Stomach (tissue), 9 donors: ENCODE measurements around the gene ZNF613. TPM values are rescaled to one million over a fixed set of nuclear protein-coding genes. Genes with fewer than 3 reads are reported as not detected.

Experiments used
- DNase-seq, 2 donors: peaks; one replicate each; pipeline versions ENCODE4 v3.0.0 to v3.0.0-alpha.2; 2013 to 2019
- H3K27ac ChIP-seq, 5 donors: fragments of 200-600 bp in 4 of 5; sonication (generic) in 4 of 5; one replicate each; pipeline ENCODE4 v1.5.1; 2013 to 2019; ENCODE audit warnings: mild to moderate bottlenecking in 1 of 5, moderate library complexity in 1 of 5
- H3K27me3 ChIP-seq, 3 donors: fragments of 200-600 bp; sonication (generic); one replicate each; pipeline ENCODE4 v1.5.1; 2017 to 2019; ENCODE audit warnings: mixed run types in 1 of 3
- H3K36me3 ChIP-seq, 4 donors: fragments of 200-600 bp; sonication (generic); 1 replicate in 3 of 4; 2 replicates in 1 of 4; pipeline ENCODE4 v1.5.1; 2016 to 2019
- H3K4me1 ChIP-seq, 4 donors: fragments of 200-600 bp; sonication (generic); one replicate each; pipeline ENCODE4 v1.5.1; 2016 to 2019
- H3K4me3 ChIP-seq, 4 donors: fragments of 200-600 bp; sonication (generic) in 3 of 4; one replicate each; pipeline ENCODE4 v1.5.1; 2016 to 2019; ENCODE audit warnings: mild to moderate bottlenecking in 1 of 4
- H3K9me3 ChIP-seq, 4 donors: fragments of 200-600 bp; sonication (generic); one replicate each; pipeline ENCODE4 v1.5.1; 2016 to 2019
- CTCF ChIP-seq, 7 experiments: fragments of 450-650 bp in 4 of 7; fragments of 200-600 bp in 3 of 7; sonication (generic) in 3 of 7; IDR thresholded peaks; one replicate each; pipeline ENCODE4 v1.5.1; 2016 to 2019; ENCODE audit warnings: antibody characterized with exemption in 7 of 7, control low read depth in 2 of 7, mild to moderate bottlenecking in 1 of 7
- EP300 ChIP-seq: sonication (generic); formaldehyde crosslinking; IDR thresholded peaks from one replicate; pipeline ENCODE4 v1.6.1; 2017; ENCODE audit warnings: antibody characterized with exemption
- POLR2A ChIP-seq, 4 donors: fragments of 450-650 bp; IDR thresholded peaks; one replicate each; pipeline ENCODE4 v1.6.1; 2016; ENCODE audit warnings: antibody characterized with exemption in 4 of 4, control low read depth in 2 of 4, mild to moderate bottlenecking in 1 of 4, moderate library complexity in 1 of 4
- POLR2AphosphoS5 ChIP-seq, 3 donors: sonication (generic); formaldehyde crosslinking; IDR thresholded peaks; one replicate each; pipeline ENCODE4 v1.6.1; 2016; ENCODE audit warnings: antibody characterized with exemption in 3 of 3
- WGBS, 5 donors: extraction: QIAGEN DNeasy Blood & Tissue Kit in 3 of 5; methylation state at CpG; one replicate each; pipeline versions ENCODE4 v1.1.5 to v1.1.7; 2013 to 2018; 5-methylcytosine and 5-hydroxymethylcytosine counted together
- intact Hi-C: fragments of 100-400 bp; cut with DNase I; formaldehyde crosslinking; loops from one replicate; pipeline ENCODE4 v1.15.1; 2023; ENCODE audit warnings: low total_unique reads
- polyA plus RNA-seq, 3 donors: library from polyadenylated mRNA; stranded (reverse); fragments of 200-250 nt; gene quantifications; one replicate each; pipeline ENCODE4 v1.2.3, GENCODE V29; 2013
- total RNA-seq, 5 donors: library from RNA; depleted of rRNA; stranded (reverse); fragments of >200 nt; gene quantifications; one replicate each; pipeline versions ENCODE4 v1.1.0 to v1.2.3, GENCODE V29; 2014 to 2016
- donor health status: healthy with polysubstance abuse.
- donor health status: Bipolar disorder and iron deficiency.
- donor health status: healthy.

The ZNF613 gene
- total and polyA plus RNA-seq, 8 donors = 0.29 to 12.8 (median 2.7) TPM

- no peak for DNase-seq
- Histone ChIP-seq H3K9me3 (peaks cover 72 to 100% (median 91%) of the 10 kb centered on the region in 4 donors), H3K4me3 (no peak overlapping the region), H3K27ac (no peak overlapping the region), H3K4me1 (no peaks in the 10 kb centered on the region), H3K27me3 (no peaks in the 10 kb centered on the region), H3K36me3 (peaks cover 49 to 73% (median 56%) of the 10 kb centered on the region in 4 donors)
- WGBS, 5 donors = 96 to 99% (median 98%) methylated on average over 10 of the region's 10 CpGs
- TF ChIP-seq POLR2AphosphoS5 (IDR thresholded peaks at IDR 0.05) = no peak
- no peak for TF ChIP-seq CTCF (IDR thresholded peaks at IDR 0.05)
- no peak for TF ChIP-seq EP300
- no peak for TF ChIP-seq POLR2A (IDR thresholded peaks at IDR 0.05)
- intact Hi-C loops = no loop called here
Measured at GRCh38 chr19:51993422-51993821, 66.2 kb downstream of the ZNF613 start.

GRCh38 chr19:51994048-51994644, 66.9 kb downstream of the ZNF613 start:
- H3K27ac ChIP-seq = no peak overlapping the region
- intact Hi-C loops = no loop called here
- no peaks in the 10 kb centered on the region for H3K4me1 ChIP-seq
- DNase-seq = no peak
- H3K27me3 ChIP-seq = no peaks in the 10 kb centered on the region
- peaks cover 56 to 80% (median 63%) of the 10 kb centered on the region in 4 donors for H3K36me3 ChIP-seq
- WGBS, 5 donors = 95 to 100% (median 97%) methylated on average over 2 of the region's 2 CpGs
- TF ChIP-seq EP300 (no peak), POLR2A (IDR thresholded peaks at IDR 0.05) (no peak), POLR2AphosphoS5 (IDR thresholded peaks at IDR 0.05) (no peak), CTCF (IDR thresholded peaks at IDR 0.05) (no peak)
- no peak overlapping the region for H3K4me3 ChIP-seq
- H3K9me3 ChIP-seq = peaks cover 75 to 100% (median 93%) of the 10 kb centered on the region in 4 donors

Other genes with a start within 250 kb of the ZNF613 start
- 100 to 1,000 TPM in 1 of 5 donors, 1 to 10 TPM in 4; 1.2 to 151 (median 3.9) TPM for gene SPACA6, start 234.1 kb upstream of the ZNF613 start, total RNA-seq
- gene SPACA6, start 234.1 kb upstream of the ZNF613 start, polyA plus RNA-seq = 10 to 100 TPM; 11.2 to 26.7 (median 19.8) TPM
- gene HAS1, start 203.5 kb upstream of the ZNF613 start, total RNA-seq = 1 to 10 TPM in 1 of 5 donors, not detected in 4; 7.2 TPM
- under 1 TPM in 2 of 3 donors, not detected in 1; 0.05 to 0.25 TPM for gene HAS1, start 203.5 kb upstream of the ZNF613 start, polyA plus RNA-seq
- 10 to 100 TPM in 1 of 5 donors, 1 to 10 TPM in 3, not detected in 1; 7.0 to 10.5 (median 8.5) TPM for gene FPR1, start 175.6 kb upstream of the ZNF613 start, total RNA-seq
- gene FPR1, start 175.6 kb upstream of the ZNF613 start, polyA plus RNA-seq = 1 to 10 TPM; 1.7 to 7.5 (median 1.8) TPM
- 1 to 10 TPM in 2 of 5 donors, under 1 TPM in 1, not detected in 2; 0.58 to 1.7 (median 1.3) TPM for gene FPR2, start 166.3 kb upstream of the ZNF613 start, total RNA-seq
- gene FPR2, start 166.3 kb upstream of the ZNF613 start, polyA plus RNA-seq = 1 to 10 TPM in 2 of 3 donors, under 1 TPM in 1; 0.48 to 2.9 (median 1.4) TPM
- gene FPR3, start 132.3 kb upstream of the ZNF613 start, total RNA-seq = 1 to 10 TPM in 3 of 5 donors, not detected in 2; 1.6 to 7.0 (median 3.1) TPM
- 1 to 10 TPM in 2 of 3 donors, under 1 TPM in 1; 0.58 to 2.7 (median 2.3) TPM for gene FPR3, start 132.3 kb upstream of the ZNF613 start, polyA plus RNA-seq
- 10 to 100 TPM in 3 of 5 donors, 1 to 10 TPM in 2; 5.5 to 25.2 (median 14.2) TPM for gene ZNF577, start 39.5 kb upstream of the ZNF613 start, total RNA-seq
- gene ZNF577, start 39.5 kb upstream of the ZNF613 start, polyA plus RNA-seq = 10 to 100 TPM in 2 of 3 donors, 1 to 10 TPM in 1; 6.0 to 21.5 (median 13.1) TPM
- 10 to 100 TPM in 1 of 5 donors, 1 to 10 TPM in 4; 1.2 to 23.3 (median 8.0) TPM for gene ZNF649, start 22.5 kb upstream of the ZNF613 start, total RNA-seq
- 1 to 10 TPM; 2.9 to 7.5 (median 3.1) TPM for gene ZNF649, start 22.5 kb upstream of the ZNF613 start, polyA plus RNA-seq
- 100 to 1,000 TPM in 1 of 5 donors, 10 to 100 TPM in 2, 1 to 10 TPM in 1, under 1 TPM in 1; 0.58 to 149 (median 24.2) TPM for gene ZNF350, start 59.4 kb downstream of the ZNF613 start, total RNA-seq
- 10 to 100 TPM in 1 of 3 donors, 1 to 10 TPM in 2; 4.1 to 10.2 (median 6.1) TPM for gene ZNF350, start 59.4 kb downstream of the ZNF613 start, polyA plus RNA-seq
- 10 to 100 TPM in 2 of 5 donors, 1 to 10 TPM in 3; 2.9 to 25.7 (median 9.7) TPM for gene ZNF615, start 80.7 kb downstream of the ZNF613 start, total RNA-seq
- gene ZNF615, start 80.7 kb downstream of the ZNF613 start, polyA plus RNA-seq = 1 to 10 TPM; 2.6 to 5.3 (median 3.4) TPM
- gene ZNF614, start 100.9 kb downstream of the ZNF613 start, total RNA-seq = 10 to 100 TPM in 2 of 5 donors, 1 to 10 TPM in 2, not detected in 1; 3.8 to 15.2 (median 8.7) TPM
- gene ZNF614, start 100.9 kb downstream of the ZNF613 start, polyA plus RNA-seq = 1 to 10 TPM; 1.9 to 2.9 (median 2.0) TPM
- 10 to 100 TPM in 3 of 5 donors, 1 to 10 TPM in 2; 5.2 to 41.3 (median 17.0) TPM for gene ZNF432, start 121.4 kb downstream of the ZNF613 start, total RNA-seq
- gene ZNF432, start 121.4 kb downstream of the ZNF613 start, polyA plus RNA-seq = 1 to 10 TPM; 2.6 to 9.2 (median 9.0) TPM
- gene ZNF841, start 168.3 kb downstream of the ZNF613 start, total RNA-seq = 10 to 100 TPM in 4 of 5 donors, 1 to 10 TPM in 1; 4.3 to 47.4 (median 20.7) TPM
- 1 to 10 TPM; 5.2 to 6.3 (median 6.2) TPM for gene ZNF841, start 168.3 kb downstream of the ZNF613 start, polyA plus RNA-seq
- 10 to 100 TPM in 1 of 5 donors, 1 to 10 TPM in 3, under 1 TPM in 1; 0.29 to 23.3 (median 7.2) TPM for gene ZNF616, start 212.5 kb downstream of the ZNF613 start, total RNA-seq
- 1 to 10 TPM; 1.7 to 2.0 (median 1.7) TPM for gene ZNF616, start 212.5 kb downstream of the ZNF613 start, polyA plus RNA-seq
- 10 to 100 TPM in 2 of 5 donors, 1 to 10 TPM in 3; 1.3 to 17.7 (median 4.1) TPM for gene ZNF836, start 244.1 kb downstream of the ZNF613 start, total RNA-seq
- 1 to 10 TPM; 3.2 to 4.5 (median 3.4) TPM for gene ZNF836, start 244.1 kb downstream of the ZNF613 start, polyA plus RNA-seq